GM23338 (cell line): ENCODE measurements around the gene RGCC.
"Not testable (repeated sequence)": the region's sequence is repeated elsewhere in the genome, so short reads cannot be mapped to it uniquely, and the experiment has no call there.

Experiments
- CREB1 ChIP-seq: fragments of 250-450 bp; sonication (Bioruptor Pico); IDR thresholded peaks from 2 replicates; pipeline ENCODE4 v1.5.0; 2020; ENCODE audit warnings: low read depth, mild to moderate bottlenecking, moderate library complexity
- EZH2 ChIP-seq: fragments of 200-600 bp; sonication (generic); IDR thresholded peaks from one replicate; pipeline ENCODE4 v1.8.0; 2017; ENCODE audit warnings: antibody characterized with exemption, mild to moderate bottlenecking, low read depth; ENCODE audit not compliant: unreplicated experiment
- POLR2AphosphoS5 ChIP-seq: IDR thresholded peaks from 2 replicates; pipeline ENCODE4 v1.6.1; 2016; ENCODE audit warnings: antibody characterized with exemption, low read depth
- TF ChIP-seq, protein P1 (sequence below), 2 experiments: fragments of 200-600 bp in 1 of 2; sonication (generic) in 1 of 2; conservative IDR thresholded peaks; 2 replicates each; pipeline versions ENCODE4 v1.5.1 to v1.6.1; 2016 to 2017; ENCODE audit warnings: antibody characterized with exemption in 2 of 2, low read depth in 2 of 2, mild to moderate bottlenecking in 2 of 2, moderate library complexity in 1 of 2

DNA sequence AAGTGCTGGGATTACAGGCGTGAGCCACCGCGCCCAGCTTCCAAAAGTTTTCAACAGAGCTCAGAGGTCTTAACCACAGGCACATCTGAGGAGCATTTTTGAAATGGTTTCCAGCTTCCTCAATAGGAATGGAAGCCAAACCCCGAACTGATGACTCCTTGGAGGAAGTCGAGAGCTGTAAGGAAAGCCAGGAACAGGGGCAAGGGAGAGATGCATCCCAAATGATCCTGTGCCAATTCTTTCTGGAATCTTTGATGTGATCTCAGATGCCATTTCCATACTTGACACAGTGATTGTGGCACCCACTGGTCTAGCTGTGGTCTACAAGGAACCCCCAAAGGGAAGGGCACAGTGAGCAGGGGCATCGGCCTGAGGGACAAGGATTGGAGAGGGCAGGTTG lies 23.3 kb upstream of the RGCC start:
- TF ChIP-seq, protein P1, sequence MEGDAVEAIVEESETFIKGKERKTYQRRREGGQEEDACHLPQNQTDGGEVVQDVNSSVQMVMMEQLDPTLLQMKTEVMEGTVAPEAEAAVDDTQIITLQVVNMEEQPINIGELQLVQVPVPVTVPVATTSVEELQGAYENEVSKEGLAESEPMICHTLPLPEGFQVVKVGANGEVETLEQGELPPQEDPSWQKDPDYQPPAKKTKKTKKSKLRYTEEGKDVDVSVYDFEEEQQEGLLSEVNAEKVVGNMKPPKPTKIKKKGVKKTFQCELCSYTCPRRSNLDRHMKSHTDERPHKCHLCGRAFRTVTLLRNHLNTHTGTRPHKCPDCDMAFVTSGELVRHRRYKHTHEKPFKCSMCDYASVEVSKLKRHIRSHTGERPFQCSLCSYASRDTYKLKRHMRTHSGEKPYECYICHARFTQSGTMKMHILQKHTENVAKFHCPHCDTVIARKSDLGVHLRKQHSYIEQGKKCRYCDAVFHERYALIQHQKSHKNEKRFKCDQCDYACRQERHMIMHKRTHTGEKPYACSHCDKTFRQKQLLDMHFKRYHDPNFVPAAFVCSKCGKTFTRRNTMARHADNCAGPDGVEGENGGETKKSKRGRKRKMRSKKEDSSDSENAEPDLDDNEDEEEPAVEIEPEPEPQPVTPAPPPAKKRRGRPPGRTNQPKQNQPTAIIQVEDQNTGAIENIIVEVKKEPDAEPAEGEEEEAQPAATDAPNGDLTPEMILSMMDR (conservative IDR thresholded peaks at IDR 0.05; ENCODE audit: low read depth in 2 of 2), result not testable (repeated sequence)
- TF ChIP-seq POLR2AphosphoS5; EZH2; CREB1 (CRISPR knock-in tag): not testable (repeated sequence)
